HepG2 (cell line): ENCODE measurements around the gene ANKZF1. TPM values are rescaled to one million over a fixed set of nuclear protein-coding genes. Genes with fewer than 3 reads are reported as not detected.

Experiments used
- FOSL1 ChIP-seq: sonication (generic); formaldehyde crosslinking; IDR thresholded peaks from 2 replicates; pipeline ENCODE4 v1.9.0; 2021; ENCODE audit warnings: missing genetic modification reagents, borderline replicate concordance
- GZF1 ChIP-seq: sonication (generic); formaldehyde crosslinking; IDR thresholded peaks from 2 replicates; pipeline ENCODE4 v1.5.1; 2020; ENCODE audit warnings: mild to moderate bottlenecking, missing genetic modification reagents
- HBP1 ChIP-seq: IDR thresholded peaks from 2 replicates; pipeline ENCODE4 v1.6.1; 2016; ENCODE audit warnings: low read depth, control low read depth
- JDP2 ChIP-seq: sonication (generic); formaldehyde crosslinking; IDR thresholded peaks from 2 replicates; pipeline ENCODE4 v1.8.1; 2022; ENCODE audit warnings: missing genetic modification reagents, borderline replicate concordance
- PHB2 ChIP-seq: fragments of 450-650 bp; IDR thresholded peaks from 2 replicates; pipeline ENCODE4 v1.6.1; 2018; ENCODE audit not compliant: partially characterized antibody
- RFX3 ChIP-seq: IDR thresholded peaks from 2 replicates; pipeline ENCODE4 v1.6.1; 2016; ENCODE audit warnings: missing biosample characterization, missing genetic modification reagents
- SAFB2 ChIP-seq: sonication (generic); formaldehyde crosslinking; IDR thresholded peaks from 2 replicates; pipeline ENCODE4 v1.5.1; 2020; ENCODE audit warnings: missing genetic modification reagents, low read depth, mild to moderate bottlenecking, borderline replicate concordance
- SETDB1 ChIP-seq: sonication (generic); formaldehyde crosslinking; IDR thresholded peaks from 2 replicates; pipeline ENCODE4 v1.5.1; 2020; ENCODE audit warnings: missing genetic modification reagents, mild to moderate bottlenecking, borderline replicate concordance
- TEF ChIP-seq: sonication (generic); formaldehyde crosslinking; IDR thresholded peaks from 2 replicates; pipeline ENCODE4 v1.5.0; 2020; ENCODE audit warnings: missing genetic modification reagents
- THRA ChIP-seq: sonication (generic); formaldehyde crosslinking; IDR thresholded peaks from 2 replicates; pipeline ENCODE4 v1.4.0; 2020; ENCODE audit warnings: missing genetic modification reagents, borderline replicate concordance
- ZBTB14 ChIP-seq: sonication (generic); formaldehyde crosslinking; IDR thresholded peaks from 2 replicates; pipeline ENCODE4 v1.4.0; 2020; ENCODE audit warnings: missing genetic modification reagents
- ZBTB25 ChIP-seq: IDR thresholded peaks from 2 replicates; pipeline ENCODE4 v1.6.1; 2018; ENCODE audit warnings: missing genetic modification reagents
- ZFP1 ChIP-seq: IDR thresholded peaks from 2 replicates; pipeline ENCODE4 v1.6.1; 2016
- ZHX1 ChIP-seq: sonication (generic); formaldehyde crosslinking; IDR thresholded peaks from 2 replicates; pipeline ENCODE4 v1.8.1; 2022; ENCODE audit warnings: low read depth, mild to moderate bottlenecking, missing genetic modification reagents
- ZMYM2 ChIP-seq: sonication (generic); formaldehyde crosslinking; IDR thresholded peaks from 2 replicates; pipeline ENCODE4 v1.8.0; 2022; ENCODE audit warnings: mild to moderate bottlenecking, missing genetic modification reagents
- ZNF121 ChIP-seq: sonication (generic); formaldehyde crosslinking; IDR thresholded peaks from 2 replicates; pipeline ENCODE4 v1.5.0; 2020; ENCODE audit warnings: mild to moderate bottlenecking, missing genetic modification reagents
- ZNF232 ChIP-seq: sonication (generic); formaldehyde crosslinking; IDR thresholded peaks from 2 replicates; pipeline ENCODE4 v1.4.0; 2020; ENCODE audit warnings: missing genetic modification reagents, borderline replicate concordance
- ZNF343 ChIP-seq: sonication (generic); formaldehyde crosslinking; IDR thresholded peaks from 2 replicates; pipeline ENCODE4 v1.4.0; 2020; ENCODE audit warnings: mild to moderate bottlenecking, missing genetic modification reagents
- ZNF598 ChIP-seq: sonication (generic); formaldehyde crosslinking; IDR thresholded peaks from 2 replicates; pipeline ENCODE4 v1.5.1; 2020; ENCODE audit warnings: mild to moderate bottlenecking, missing genetic modification reagents, borderline replicate concordance
- ZNF83 ChIP-seq: sonication (generic); formaldehyde crosslinking; IDR thresholded peaks from 2 replicates; pipeline ENCODE4 v1.4.0; 2020; ENCODE audit warnings: missing genetic modification reagents, mild to moderate bottlenecking, borderline replicate concordance
- polyA plus RNA-seq, 8 experiments: library from polyadenylated mRNA; depleted of rRNA in 3 of 8; stranded (reverse) in 7 of 8; unstranded in 1 of 8; fragments of >200 nt; fragmentation: Illumina TruSeq in 4 of 8; extraction: Trizol in 4 of 8; gene quantifications; 2 replicates each; pipeline versions ENCODE4 v1.2.1 to v1.2.3, GENCODE V29; 2011 to 2016; ENCODE audit warnings: low read depth in 4 of 8, missing spikeins in 1 of 8, mixed read lengths in 1 of 8; ENCODE audit not compliant: insufficient read depth in 1 of 8
- total RNA-seq, 5 experiments: library from RNA; depleted of rRNA; stranded (reverse); fragments of >200 nt; fragmentation: Illumina TruSeq; extraction: Trizol; gene quantifications; 2 replicates each; pipeline ENCODE4 v1.2.3, GENCODE V29; 2016; ENCODE audit warnings: low read depth in 1 of 5

The ANKZF1 gene
- total and polyA plus RNA-seq, 2 of the 13 experiments (the other 11 are each of a cell fraction or from before 2014, with no cell fraction given), result 25.3 to 128 TPM

- TF ChIP-seq ZNF121, result 0 out of 2 replicates have a peak, but pooled peaks have one; percentile 54
- TF ChIP-seq RFX3, result no peak
- peak; percentile 35; the same call in 1 of the 2 replicates for TF ChIP-seq TEF (CRISPR knock-in tag)
- TF ChIP-seq THRA (CRISPR knock-in tag), result no peak
- no peak for TF ChIP-seq ZNF83 (CRISPR knock-in tag)
- TF ChIP-seq ZNF232 (CRISPR knock-in tag), result peak; percentile 68; the same call in 1 of the 2 replicates
- TF ChIP-seq HBP1 (CRISPR knock-in tag), result peak; percentile 66; the same call in 1 of the 2 replicates
- 0 out of 2 replicates have a peak, but pooled peaks have one; percentile 23 for TF ChIP-seq GZF1 (CRISPR knock-in tag)
- TF ChIP-seq ZMYM2 (CRISPR knock-in tag), result 0 out of 2 replicates have a peak, but pooled peaks have one; percentile 46
- TF ChIP-seq ZFP1, result 0 out of 2 replicates have a peak, but pooled peaks have one; percentile 69
- TF ChIP-seq ZHX1 (CRISPR knock-in tag), result no peak
- TF ChIP-seq ZNF598 (CRISPR knock-in tag), result peak; percentile 93
- peak; percentile 97 for TF ChIP-seq ZBTB14
- no peak for TF ChIP-seq JDP2 (CRISPR knock-in tag)
- TF ChIP-seq ZBTB25 (CRISPR knock-in tag), result peak; percentile 68
- TF ChIP-seq SETDB1, result no peak
- TF ChIP-seq PHB2, result no peak
- no peak for TF ChIP-seq FOSL1 (CRISPR knock-in tag)
- TF ChIP-seq SAFB2 (CRISPR knock-in tag), result no peak
- no peak for TF ChIP-seq ZNF343
Observed at GRCh38 chr2:219229305-219230058, at the start of gene ANKZF1, which contains the start of gene ATG9A (continued).
